ENCODE results near the gene HOPX.

DNA sequence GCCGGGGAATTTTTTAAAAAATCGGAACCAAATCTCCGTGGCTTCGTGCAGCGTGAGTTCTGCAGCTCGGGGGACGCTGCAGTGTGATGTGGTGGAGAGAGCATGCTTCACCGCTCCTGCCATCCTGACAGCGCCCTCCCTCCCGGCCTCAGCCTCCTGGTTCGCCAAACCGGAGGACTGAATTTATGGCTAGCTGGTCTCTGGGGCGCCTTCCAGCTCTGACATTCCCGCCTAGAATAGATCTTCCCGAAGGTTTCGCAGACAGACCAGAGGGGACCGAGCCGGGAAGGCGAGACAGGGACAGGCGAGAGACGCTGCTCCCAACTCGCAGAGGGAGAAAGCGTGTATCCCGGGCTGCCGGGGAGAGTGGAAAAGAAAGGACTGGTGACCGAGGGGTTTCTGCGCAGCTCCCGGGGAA is 25.9 kb downstream of the HOPX start:
- TF ChIP-seq, protein P1, sequence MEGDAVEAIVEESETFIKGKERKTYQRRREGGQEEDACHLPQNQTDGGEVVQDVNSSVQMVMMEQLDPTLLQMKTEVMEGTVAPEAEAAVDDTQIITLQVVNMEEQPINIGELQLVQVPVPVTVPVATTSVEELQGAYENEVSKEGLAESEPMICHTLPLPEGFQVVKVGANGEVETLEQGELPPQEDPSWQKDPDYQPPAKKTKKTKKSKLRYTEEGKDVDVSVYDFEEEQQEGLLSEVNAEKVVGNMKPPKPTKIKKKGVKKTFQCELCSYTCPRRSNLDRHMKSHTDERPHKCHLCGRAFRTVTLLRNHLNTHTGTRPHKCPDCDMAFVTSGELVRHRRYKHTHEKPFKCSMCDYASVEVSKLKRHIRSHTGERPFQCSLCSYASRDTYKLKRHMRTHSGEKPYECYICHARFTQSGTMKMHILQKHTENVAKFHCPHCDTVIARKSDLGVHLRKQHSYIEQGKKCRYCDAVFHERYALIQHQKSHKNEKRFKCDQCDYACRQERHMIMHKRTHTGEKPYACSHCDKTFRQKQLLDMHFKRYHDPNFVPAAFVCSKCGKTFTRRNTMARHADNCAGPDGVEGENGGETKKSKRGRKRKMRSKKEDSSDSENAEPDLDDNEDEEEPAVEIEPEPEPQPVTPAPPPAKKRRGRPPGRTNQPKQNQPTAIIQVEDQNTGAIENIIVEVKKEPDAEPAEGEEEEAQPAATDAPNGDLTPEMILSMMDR (IDR thresholded peaks at IDR 0.05; ENCODE audit: low read length) = no peak
- TF ChIP-seq EZH2 (optimal IDR thresholded peaks at IDR 0.05; ENCODE audit: low read depth, low read length) = no peak
